HK-2 (cell line): ENCODE data around the gene SLC66A2.
"Not testable (repeated sequence)": the region's sequence is repeated elsewhere in the genome, so short reads cannot be mapped to it uniquely, and the experiment has no call there.

ENCODE experiments used
- DNase-seq: peaks from one replicate; pipeline ENCODE4 v3.0.0-alpha.2; 2018; ENCODE audit not compliant: unreplicated experiment

SLC66A2 gene

DNA sequence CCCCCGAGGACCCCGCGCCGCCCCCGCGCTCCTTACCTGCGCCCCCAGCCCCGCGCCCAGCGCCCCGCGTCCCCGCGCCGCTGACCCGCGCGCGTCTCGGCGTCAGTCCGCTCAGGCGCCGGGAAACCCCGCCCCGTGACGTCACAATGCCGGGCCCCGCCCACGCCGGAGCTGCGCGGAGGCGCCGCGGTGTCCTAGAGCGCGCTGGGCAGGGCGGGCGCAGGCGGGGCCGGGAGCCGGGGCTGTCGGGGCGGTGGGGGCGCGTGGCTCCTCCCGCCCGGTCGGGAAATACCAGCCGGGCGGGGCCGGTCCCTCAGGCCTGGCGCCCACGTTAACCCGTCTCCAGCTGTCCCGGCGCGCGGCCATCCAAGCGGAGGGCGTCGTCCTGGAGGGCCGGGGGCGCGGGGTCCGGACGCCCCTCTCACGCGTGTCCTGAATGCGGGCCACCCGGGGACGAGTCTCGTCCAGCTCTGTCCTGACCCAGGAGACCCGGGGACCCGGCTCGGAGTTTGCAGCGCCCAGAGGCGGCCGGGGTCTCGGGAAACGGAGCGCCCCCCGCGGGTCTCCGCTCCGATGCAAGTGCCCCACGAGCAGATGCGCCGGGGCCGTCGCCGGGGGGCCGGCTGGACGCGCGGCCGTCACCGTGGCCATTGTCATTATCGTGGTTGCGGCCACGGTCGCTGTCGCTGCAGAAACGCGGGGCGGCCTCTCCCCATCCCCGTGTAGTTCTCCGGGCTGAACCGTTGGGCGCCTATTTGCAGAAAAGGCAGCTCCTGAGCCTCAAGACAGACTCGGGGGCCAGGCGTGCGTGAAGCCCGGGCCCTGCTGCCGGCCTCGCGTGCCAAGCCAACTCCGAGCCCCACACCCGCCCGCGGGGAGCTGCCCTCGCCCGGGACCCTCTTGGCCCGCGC, at the start of gene SLC66A2:
Gene SLC66A2, minus strand, starts transcription at position 109 of the 911 bp plus-strand sequence. CDS start 727 bp downstream, outside the sequence.
- peak; percentile 85 for DNase-seq

DNA sequence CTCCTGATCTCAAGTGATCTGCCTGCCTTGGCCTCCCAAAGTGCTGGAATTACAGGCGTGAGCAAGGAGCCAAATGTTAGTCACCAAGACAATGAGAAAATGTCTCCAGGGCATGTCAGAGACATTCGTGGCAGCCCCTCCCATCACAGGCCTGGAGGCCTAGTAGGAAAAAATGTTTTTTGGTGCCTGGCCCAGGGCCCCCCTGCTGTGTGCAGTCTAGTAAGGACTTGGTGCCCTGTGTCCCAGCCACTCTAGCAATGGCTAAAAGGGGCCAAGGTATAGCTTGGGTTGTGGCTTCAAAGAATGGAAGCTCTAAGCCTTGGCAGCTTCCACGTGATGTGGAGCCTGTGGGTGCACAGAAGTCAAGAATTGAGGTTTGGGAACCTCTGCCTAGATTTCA, 49.4 kb upstream of the SLC66A2 start:
- DNase-seq, result no peak

DNA sequence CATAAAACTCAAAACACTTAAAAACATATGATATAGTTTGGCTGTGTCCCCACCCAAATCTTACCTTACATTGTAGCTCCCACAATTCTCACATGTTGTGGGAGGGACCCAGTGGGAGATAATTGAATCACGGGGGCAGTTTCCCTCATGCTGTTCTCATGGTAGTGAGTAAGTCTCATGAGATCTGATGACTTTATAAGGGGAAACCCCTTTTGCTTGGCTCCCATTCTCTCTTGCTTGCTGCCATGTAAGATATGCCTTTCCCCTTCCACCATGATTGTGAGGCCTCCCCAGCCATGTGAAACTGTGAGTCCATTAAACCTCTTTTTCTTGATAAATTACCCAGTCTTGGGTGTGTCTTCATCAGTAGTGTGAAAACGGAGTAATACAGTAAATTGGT, 48.2 kb upstream of the SLC66A2 start:
- not testable (repeated sequence) for DNase-seq

DNA sequence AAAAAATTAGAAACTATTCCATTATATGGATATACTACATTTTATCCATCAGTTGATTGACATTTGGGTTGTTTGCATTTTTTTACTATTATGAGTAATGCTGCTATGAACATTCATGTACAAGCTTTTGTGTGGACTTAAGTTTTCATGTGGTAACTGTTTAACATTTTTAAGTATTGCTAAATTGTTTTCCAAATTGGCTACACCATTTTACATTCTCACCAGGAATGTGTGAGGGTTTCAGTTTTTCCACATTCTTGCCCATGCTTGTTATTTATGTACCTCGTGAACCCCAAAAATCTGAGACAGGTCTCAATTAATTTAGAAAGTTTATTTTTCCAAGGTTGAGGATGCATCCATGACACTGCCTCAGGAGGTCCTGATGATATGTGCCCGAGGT, 40.0 kb upstream of the SLC66A2 start:
- DNase-seq, result no peak

DNA sequence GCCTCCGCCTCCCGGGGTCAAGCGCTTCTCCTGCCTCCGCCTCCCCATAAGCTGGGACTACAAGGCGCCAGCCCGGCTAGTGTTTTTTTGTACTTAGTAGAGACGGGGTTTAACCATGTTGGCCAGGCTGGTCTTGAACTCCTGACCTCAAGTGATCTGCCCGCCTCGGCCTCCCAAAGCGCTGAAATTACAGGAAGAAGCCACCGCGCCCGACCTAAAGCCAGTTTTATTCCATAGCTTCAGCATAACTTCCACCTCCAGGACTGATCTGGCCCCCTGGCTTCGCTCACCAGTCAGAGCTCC, 37.7 kb upstream of the SLC66A2 start:
- no peak for DNase-seq

DNA sequence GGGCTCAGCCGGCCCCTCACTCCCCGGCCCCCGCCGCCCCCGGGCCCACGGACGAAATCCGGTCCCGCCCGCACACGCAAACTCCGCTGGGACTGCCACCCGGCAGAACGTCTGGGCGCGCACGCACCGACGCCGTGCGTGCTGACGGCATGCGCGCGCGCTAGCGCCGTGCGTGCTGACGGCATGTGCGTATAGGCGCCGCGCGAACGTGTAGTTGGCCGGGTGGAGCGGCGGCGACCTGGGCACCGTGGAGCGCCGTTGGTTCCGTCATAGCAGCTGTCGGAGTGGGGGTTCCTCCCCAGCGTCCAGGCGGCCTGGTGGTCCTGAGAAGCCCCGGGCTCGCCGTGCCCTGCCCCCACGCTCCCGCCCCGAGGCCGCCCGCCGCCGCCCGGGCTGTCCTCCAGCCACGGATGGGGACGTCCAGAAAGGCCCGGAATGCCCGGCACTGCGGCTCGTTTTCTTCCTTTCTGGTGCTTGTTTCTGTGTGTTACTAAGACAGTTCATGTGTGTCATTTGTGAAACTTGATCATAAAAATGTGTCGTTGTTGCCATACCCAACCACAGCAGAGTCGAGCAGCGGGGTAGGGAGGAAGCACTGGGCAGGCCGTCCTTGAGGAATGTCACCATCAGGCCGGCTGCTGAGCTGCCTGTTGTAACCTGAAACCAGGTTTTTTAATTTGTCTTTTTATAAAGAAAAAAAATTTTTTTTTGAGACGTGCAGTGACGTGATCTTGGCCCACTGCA, 37.2 kb upstream of the SLC66A2 start, which contains the start of gene TXNL4A:
Gene TXNL4A, minus strand, starts transcription at position 113 of the 744 bp plus-strand sequence. CDS start 171 bp downstream, outside the sequence.
- peak; percentile 72 for DNase-seq

DNA sequence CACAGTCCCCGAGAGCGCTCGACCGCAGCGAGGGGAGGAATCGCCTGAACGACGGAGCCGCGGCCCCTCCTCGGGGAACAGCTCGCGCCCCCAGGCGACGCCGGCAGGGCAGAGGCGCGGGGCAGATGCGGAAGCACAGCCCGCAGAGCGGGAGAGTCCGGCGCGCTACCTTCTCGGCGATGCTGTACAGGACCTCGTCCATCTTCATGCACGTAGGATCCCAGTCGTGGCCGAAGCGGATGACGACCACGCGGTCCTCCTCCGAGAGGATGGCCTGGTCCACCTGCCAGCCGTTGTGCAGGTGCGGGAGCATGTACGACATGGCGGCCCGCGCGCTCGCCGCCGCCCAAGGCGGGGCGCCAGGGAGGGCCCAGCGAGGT, 36.6 kb upstream of the SLC66A2 start:
- peak; percentile 53 for DNase-seq

DNA sequence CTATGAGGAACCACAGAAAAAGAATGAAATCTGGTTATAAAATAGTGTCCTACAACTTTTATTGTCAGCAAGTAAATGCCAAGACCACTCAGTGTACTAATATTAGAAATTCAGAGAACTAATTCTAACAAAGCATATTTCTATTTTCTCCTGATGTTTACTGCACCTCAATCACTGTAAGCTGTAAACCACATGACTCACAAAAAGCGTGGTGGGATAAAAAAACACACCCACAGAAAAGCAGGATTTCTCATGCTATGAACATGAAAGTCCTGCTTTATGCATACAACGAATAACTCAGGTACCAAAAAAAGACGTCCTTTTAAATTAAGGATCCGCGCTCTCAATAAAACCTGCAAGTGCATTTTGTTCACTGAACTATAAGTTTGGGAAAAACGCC, 36.1 kb upstream of the SLC66A2 start:
- DNase-seq, result no peak

DNA sequence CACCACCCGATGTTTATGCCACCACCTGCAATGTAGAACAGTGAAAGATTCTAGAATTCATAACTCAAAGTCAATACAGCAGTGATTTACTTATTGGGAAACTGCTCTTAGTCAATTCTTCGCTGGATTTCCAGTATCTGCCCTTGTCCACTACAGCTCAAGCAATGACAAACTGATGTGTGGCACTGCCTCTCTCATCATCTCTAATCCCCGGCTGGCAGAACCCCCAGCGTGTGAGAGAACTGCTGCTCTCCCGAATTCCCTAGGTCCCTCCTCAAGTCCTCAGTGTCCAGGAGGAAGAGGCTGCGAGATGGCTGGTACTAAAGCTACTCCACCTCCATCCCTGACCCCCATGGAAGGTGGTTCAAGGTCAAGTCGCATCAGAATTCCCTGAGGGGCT, 35.3 kb upstream of the SLC66A2 start:
- no peak for DNase-seq

DNA sequence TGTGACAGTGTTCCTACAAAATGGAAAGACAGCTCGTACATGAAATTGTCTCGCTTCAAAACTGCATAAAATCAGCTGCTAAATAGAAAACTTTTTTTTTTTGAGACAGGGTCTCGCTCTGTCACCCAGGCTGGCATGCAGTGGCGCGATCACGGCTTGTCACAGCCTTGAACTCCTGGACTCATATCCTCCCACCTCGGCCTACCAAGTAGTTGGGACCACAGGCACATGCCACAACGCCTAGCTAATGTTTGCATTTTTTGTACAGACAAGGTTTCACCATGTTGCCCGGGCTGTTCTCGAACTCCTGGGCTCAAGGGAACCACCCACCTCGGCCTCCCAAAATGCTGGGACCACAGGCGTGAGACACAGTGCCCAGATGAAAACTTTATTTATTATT, 33.7 kb upstream of the SLC66A2 start:
- DNase-seq, result no peak

DNA sequence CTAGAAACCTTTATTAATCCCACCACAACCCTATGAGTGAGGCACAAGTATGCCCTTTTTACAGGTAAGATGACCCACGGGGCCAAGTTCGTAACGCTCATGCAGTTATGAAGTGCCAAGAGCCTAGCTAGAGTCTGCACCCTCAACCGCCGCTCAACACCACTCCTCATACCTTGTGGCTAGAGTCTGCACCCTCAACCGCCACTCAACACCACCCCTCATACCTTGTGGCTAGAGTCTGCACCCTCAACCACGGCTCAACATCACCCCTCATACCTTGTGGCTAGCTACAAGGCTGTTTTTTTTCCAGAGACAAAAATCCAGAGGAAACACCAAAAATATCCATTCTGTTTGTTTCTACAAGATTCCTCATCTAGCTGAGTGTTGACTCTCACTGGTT, 32.3 kb upstream of the SLC66A2 start:
- DNase-seq, result no peak

DNA sequence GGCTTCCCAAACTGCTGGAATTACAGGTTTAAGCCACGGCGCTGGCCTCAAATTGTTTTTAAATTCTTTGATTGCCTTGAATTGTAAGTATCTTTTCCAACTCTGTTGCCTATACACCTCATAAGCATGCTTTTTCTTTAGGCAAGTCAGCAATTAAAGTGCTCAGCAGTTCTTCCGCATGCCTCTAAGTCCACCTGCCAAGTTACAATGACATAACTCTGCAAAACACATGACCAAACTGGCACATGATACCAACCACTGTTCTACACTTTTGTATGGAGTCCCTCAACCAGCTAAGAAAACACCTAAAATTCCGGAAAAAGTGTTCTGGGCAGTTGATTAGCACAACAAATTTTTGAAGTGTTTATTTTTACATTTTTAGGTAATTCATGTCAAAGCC, 31.8 kb upstream of the SLC66A2 start:
- DNase-seq, result no peak

DNA sequence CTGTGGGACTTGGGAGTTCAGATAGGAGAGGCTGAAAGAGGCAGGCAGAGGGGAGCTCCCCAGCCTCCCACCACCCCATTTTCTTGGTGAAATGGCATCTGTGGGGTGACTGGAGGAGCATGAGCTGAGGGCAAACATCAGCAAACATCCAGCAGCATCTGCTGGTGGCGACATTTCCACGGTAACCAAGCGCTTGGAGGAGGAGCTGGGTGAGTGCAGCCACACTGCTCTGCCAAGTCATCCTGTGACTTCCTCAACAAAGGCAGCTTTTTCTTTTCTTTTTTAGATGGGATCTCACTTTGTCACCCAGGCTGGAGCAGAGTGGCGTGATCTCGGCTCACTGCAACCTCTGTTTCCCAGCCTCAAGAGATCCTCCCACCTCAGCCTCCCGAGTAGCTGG, 31.3 kb upstream of the SLC66A2 start:
- no peak for DNase-seq

DNA sequence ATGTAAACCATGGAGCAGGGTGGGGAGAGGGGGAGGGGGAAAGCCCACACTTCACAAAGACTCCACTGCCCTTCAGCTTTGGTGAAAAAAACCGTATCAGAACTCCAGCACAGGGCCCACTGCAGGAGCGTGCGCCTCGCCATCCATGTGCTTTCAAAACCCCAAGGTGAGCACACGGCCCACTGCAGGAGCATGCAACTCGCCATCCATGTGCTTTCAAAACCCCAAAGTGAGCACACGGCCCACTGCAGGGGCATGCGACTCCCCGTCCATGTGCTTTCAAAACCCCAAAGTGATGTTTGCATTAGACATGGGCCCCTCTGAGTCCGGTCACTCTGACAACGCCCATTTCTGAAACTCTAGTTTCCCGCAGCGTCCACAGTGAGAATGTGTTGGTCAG, 29.1 kb upstream of the SLC66A2 start:
- no peak for DNase-seq

DNA sequence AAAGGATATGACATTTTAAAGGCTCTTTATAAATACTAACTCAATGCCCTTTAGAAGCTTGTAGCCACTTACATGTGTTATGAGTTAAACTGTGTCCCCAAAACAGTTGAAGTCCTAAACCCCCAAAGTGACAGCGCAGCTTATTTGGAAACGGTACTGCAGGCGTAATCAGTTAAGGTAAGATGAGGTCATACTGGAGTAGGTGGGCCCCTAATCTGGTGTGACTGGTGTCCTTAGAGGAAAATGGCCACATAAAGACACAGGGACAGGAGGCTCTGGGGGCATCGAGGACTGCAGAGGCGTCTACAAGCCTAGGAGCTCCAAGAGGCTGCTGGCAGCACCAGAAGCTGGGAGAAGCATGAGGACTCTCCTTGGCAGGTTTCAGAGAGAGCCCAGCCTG, 28.4 kb upstream of the SLC66A2 start:
- no peak for DNase-seq

DNA sequence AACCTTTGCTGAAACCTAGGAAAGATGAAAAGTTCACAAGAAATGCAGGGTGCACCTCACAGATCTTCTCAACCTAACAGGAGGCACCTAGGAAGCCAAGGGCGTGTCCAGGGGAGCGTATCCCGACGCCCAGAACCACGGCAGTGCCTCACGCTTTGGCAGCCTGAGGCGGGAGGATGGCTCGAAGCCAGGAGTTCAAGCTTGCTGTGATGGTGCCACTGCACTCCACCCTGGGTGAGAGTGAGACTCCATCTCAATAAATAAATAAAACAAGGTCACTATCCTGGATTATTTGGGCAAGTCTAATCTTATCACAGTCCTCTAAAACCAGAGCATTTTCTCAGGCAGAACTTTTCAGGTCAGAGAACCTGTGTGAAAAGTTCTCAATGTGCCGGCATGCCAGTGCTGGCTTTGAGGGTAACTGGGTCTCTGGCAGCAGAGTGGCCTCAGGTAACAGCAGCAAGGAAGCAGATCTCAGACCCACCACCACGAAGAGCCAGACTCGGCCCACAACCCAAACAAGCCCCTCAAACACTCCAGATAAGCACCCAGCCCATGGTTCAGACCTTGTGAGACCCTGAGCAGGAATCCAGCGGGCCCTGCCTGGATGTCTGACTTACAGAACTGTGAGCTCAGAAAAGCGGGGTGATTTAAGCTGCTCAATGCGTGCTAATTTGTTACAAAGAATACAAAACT, 24.7 kb upstream of the SLC66A2 start:
- no peak for DNase-seq

DNA sequence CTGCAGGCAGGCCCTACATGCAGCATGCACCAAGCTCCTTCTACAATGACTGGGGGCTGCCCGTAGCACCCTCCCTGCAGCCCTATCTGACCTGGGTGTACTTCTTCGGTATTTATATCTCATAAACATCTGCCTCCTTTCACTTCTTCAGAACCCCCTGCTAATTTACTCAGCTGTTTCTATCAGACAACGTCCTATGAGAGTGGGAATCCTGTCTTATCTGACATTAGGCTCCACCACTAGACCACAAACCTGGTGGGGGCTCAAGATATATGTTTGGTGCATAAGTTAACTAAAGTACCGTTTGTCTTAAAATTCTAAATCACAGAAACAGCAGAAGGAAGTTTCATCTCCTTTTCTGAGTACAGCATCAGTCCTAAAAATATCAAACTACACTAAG, 23.6 kb upstream of the SLC66A2 start:
- DNase-seq, result no peak

DNA sequence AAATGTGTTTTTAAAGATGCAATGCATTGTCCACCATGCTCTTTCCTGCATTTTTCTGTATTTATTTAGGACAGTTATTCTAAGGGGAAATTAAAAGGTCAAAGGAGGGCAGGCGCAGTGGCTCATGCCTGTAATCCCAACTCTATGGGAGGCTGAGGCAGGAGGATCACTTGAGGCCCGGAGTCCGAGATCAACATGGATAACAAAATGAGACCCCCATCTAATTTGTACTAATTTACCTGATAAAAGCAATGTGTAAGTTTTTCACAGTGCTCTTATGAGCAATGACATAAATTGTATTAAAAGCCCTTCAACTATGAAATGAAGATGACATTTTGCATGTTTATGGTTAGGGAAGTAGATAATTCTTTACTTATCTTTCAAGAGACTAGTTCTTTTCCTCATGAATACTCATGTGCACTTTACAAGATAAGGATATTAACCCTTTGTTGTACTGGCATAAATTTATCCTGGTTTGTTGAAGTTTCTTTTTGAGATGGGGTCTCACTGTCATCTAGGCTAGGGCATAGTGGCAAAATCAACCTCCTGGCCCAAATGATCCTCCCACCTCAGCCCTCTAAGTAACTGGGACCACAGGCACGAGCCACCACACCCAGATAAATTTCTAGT, 22.7 kb upstream of the SLC66A2 start:
- DNase-seq, result no peak

DNA sequence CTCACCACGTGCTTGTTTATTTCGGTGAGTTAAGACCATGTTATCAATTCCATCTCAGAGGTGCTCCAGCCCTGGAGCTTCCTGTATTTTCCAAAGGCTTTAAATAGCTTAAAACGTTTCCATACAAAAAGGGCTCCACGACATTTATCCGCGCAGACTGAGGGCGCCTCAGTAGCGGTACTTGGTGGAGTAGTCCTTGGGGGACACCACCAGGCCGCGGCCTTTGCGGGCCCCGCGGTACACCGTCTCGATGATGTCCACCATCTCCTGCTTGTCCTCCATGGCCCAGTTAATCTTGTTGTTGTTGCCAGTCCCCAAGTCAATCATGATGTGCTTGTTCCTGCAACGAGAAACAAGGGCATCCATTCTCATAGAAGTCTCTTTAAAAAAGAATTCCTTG, 22.1 kb upstream of the SLC66A2 start:
- no peak for DNase-seq

DNA sequence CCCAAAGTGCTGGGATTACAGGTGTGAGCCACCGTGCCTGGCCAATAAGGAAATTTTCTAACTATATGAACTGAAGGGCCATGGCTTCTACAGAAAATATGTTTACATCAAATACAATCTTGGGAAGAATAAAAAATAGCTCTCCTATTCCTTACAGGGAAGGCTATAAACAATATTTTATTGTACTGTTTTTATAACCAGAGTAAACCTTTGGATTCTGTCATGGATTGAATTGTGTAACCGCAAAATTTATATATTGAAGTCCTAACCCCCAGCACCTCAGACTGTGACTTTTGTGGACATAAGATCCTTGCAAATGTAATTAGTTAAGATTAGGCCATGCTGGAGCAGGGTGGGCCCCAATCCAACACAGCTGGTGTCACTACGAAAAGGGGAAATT, 21.3 kb upstream of the SLC66A2 start:
- DNase-seq, result no peak

DNA sequence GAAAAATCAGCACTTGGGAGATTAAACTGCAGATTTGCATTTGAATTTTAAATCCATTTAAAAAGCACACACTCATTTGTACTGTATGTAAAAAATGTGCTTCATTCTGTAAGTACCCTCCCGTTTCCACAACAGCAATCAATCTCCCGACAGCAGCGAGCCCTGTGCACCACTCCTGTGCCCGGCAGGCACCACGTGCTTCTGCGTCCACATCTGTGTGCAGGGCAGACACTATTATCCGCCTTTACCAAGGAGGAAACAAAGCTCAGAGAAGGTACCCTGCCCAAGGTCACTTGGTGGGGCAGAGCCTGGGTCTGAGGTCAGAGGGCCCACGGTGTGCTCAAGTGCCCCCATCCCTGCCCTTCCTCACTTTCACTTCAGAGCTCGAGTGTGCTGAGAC, 20.5 kb upstream of the SLC66A2 start:
- no peak for DNase-seq
